HG02938 (cell line): Measurements from ENCODE around the gene EXOSC10.
A peak's percentile ranks its signal among the peaks of the same experiment; 100 is the strongest.

Experiments used
- ATAC-seq: cut with Tn5 transposase; IDR thresholded peaks from one replicate; pipeline ENCODE4 v1.9.1; 2021; ENCODE audit warnings: mild to moderate bottlenecking, moderate library complexity; ENCODE audit not compliant: unreplicated experiment

The EXOSC10 gene

DNA sequence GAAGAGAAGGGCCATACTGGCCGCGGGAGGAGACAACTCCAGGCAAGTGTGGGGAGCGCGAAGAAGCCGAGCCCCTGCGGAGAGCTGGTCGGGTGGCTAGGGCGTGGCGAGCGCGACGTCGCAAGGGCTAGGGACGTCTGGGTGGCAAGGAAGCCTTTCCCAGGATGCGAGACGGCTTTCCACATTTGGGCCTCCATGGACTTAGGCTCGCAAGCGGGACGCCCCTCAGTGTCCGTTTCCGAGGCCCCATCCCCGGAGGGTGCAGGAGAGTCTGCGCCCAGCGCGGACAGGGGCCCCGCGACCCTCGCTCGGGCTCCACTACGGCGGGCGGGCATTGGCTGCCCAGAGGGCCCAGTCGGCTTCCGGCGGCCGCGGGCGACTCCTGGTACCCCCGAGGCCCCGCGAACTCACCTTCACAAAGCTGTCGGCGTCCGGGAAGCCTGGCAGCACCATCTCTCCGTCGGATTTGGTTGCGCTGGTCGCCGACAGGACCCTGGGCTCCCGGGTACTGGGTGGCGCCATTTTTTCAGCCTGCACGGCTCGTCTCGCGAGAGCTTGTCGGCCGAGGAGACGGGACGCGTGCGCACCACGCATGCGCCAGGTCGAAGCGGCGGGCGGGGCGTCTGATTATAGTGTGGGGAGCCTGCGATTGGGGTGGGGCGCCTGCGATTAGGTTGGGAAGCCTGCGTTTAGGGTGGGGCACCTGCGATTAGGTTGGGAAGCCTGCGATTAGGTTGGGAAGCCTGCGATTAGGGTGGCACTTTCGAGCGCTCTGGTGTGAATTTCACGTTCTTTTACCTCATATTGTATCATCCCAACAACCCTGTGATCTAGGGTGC, at the start of gene EXOSC10:
Gene EXOSC10 (minus strand): TSS at position 560 of the 839 bp plus-strand sequence. CDS start 38 bp downstream, at position 522.
- peak; percentile 86 for ATAC-seq

DNA sequence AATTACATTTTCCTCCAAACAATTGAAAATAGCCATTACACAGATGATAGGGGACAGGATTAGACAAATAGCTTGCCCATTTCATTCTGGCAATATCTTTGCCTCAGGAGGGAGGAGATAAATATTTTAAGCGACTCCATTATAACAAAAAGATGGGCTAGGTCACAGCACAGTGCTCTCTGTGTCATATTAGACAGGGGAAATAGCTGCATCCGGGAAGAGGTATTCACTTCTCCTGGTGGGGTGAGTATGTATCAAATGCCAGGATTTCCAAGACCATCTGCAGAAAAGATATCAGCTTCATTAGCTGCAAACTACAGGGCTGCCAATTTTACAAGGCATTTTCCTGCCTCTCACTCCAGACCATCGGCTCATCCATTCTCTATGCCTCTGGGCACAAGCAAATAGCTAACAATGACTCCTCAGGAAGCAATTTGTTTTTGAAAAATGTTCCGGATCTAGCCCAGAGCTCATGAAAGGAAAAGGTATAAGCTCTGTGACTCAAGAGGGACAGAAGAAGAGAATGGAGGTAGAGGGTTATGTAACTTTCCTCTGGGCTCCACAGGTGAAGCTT, 47.6 kb upstream of the EXOSC10 start:
- no peak for ATAC-seq

DNA sequence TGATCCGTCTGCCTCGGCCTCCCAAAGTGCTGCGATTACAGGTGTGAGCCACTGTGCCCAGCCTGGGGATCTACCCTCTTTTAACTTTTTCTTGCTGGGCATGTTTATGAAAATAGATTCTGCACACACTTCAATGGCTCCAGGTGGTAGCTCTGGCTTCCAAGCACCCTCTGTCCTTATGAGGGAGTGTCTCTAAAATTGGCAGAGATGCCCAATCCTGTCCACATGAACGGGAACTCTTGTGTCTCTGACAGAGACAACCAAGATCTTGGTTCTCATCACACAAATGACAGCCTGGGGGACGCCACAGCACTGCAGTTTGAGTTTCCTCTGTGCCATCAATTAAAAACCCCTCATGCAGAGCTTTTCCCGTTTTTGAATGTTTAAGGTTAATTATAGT, 46.1 kb upstream of the EXOSC10 start:
- ATAC-seq: no peak

DNA sequence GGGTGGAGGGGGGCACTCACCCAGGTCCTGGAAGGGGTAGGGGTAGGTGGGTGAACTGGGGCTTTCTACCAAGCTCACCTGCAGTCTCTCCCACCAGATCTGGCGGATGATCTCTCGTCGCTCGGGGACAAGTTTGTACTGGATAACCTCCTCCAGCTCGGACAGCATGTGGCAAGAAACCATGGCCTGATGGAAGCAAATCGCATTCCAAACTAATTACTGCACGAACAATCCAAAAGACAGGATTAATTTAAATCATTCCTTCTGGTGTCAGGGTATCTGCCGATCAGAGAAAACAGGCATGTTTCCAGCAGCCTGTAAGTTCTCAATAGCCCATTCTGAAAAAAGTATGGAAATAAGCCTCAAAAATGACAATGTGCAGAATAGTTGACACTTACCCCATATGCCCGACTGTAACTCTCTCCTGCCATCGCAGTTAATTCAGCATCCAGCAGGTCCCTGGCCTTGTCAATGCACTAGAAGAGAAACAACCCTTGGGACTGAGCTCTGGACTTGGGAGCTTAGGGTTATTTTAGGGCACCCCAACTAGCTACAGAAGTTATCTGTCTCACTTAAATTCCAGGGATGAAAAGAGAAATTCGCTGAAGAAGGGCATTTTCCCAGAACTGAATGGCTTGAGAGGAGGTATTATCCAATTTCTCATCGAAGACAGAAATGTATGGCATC, 45.0 kb upstream of the EXOSC10 start:
- ATAC-seq: no peak

DNA sequence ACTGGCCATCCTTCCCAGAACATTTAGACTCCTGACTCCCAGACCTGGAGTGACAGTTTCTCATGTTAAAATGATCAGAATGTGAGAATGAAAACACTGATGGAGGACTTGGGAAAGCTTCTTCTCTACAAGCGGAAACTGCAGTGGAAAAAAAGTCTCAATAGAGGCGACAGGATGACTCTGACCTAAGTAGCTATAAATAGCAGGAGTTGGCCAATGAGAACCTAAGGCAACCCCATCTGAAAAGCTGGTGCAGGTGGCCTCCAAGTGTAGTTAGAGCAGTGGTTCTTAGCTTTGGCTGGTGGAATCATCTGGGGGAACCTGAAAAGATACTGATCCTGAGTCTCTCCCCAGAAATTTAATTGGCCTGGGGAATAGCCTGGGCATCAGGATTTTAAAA, 44.2 kb upstream of the EXOSC10 start:
- no peak for ATAC-seq

DNA sequence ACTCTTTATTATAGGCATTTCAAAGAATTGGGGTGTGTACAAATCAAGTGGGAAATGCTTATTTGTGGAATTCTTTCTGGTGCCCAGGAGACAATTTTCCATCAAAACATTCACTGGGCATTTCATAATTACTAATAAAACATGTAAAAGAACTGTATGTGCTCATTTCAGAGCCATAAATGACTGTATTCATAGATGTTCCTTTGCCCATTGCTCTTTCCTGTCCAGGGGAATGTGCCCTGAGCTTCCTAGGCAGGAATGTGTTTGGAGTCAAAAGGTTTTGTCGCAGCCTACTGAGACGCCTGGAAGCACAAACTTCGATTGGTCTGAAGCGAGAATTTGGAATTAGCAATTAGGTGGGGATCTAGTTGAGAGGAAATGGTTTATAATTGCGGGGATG, 43.7 kb upstream of the EXOSC10 start:
- ATAC-seq: no peak

DNA sequence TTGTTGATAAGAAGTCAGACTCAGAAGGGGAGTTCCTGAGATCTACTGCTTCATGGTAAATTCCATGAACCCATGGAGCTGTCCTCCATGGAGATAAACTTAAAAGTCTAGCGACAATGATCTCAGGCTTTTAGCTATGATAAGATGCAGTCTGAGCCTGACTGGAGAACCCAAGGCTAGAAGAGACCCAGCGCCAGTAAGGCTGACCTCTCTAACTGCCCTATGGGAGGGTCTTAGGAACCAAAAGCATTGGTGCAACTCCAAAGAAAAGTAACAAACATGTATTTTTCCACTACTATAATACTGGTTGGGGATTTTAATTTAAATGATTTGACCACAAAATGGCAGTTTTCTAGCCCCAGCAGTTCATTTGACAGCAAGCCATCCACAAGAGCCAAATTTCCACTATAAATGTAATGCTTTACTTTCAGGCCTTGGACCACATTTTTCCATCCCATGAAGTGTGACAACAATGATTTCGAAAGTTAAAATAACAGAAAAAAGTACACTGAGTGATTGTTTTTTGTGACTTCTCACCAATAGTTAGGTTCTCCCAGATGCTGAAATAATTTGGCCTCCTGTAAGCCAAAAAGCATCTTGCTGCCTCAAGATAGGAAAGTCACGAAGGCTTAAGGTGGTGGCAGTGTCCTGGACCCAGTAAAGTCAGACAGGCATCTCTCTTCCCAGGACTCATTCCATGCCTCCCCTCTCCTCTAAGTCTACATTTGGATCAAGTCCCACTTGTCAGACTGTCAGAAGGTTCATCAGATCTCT, 43.1 kb upstream of the EXOSC10 start:
- ATAC-seq: no peak

DNA sequence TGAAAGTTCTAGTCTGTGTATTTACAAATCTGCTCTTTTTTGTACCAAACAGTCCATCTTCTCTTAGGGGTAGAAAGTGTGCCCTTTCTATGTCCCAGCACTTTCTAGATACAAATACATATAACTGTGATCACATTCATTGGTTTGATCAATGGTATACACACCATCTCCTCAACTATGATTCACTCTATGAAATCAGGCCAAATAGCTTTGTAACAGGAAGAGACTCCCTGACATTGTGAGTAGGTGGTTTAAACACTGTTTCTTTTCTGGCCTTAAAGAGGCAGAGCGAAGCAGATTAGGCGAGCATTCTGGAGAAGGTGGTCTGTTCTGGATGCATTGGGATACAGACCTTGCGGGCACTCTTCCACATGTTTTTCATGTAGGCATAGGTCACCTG, 39.3 kb upstream of the EXOSC10 start:
- ATAC-seq: no peak

DNA sequence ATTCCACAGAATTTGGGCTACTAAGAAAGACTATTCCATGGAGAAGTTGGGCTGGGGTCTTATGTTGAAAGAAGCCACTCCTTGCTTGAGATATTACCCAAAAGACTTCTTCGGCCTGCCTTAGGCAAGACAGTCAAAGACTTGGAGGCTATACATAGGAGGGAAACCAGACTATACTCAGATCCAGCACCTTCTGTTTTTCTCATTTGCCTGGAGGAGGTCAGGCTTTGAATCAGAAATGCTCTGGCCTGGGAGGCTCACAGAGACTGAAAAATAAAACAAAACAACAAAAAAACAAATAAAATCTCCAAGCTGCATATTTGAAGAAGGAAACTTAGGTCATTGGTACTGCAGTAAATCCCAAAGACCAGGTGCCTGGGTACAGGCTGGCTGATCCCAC, 38.4 kb upstream of the EXOSC10 start:
- ATAC-seq: no peak

DNA sequence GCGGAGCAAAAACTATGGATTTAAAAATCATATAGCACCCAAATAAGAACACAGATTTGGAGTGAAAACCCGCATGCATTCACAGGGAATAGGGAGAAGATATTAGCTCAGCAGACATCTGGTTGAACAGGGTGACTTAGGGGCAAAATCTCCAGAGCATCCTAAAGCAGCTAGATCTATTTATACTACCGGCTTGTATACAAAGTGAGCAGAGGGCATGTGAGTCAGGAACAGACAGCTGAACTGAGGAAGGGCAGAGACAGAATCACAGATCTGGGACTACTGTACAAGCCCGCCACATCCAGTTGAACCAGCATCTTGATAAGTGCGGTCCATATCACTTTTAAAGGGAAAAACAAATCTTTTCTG, 35.2 kb upstream of the EXOSC10 start:
- ATAC-seq: no peak

DNA sequence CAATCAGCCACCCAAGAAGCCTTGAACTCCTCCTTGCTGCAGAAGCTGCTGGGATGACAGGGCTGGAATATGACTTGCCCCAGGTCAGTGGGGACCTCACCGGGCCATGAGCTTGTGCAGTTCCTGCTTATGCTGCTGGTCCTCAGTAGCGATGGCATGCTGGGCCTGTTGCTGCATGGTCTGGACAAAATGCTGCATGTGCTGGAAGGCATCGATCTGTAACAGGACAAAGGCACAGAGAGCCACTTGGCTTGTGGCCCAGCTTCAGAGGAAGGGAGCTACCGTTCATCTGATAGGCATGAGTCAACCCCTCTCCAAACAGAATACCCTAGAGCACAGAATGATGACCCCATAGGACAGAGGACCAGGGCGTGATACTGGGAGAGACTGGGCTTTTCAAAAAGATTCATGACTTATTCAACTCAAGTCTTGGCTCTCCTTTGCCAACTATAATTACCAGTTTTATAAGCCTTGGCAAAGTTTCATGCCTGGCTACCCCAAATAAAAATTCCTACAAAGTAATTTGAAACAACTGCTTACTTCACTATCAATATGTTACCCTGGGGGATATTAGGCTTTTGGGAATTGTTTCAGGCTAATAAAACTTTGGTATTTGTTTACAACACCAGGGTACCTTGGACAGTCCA, 34.7 kb upstream of the EXOSC10 start:
- no peak for ATAC-seq

DNA sequence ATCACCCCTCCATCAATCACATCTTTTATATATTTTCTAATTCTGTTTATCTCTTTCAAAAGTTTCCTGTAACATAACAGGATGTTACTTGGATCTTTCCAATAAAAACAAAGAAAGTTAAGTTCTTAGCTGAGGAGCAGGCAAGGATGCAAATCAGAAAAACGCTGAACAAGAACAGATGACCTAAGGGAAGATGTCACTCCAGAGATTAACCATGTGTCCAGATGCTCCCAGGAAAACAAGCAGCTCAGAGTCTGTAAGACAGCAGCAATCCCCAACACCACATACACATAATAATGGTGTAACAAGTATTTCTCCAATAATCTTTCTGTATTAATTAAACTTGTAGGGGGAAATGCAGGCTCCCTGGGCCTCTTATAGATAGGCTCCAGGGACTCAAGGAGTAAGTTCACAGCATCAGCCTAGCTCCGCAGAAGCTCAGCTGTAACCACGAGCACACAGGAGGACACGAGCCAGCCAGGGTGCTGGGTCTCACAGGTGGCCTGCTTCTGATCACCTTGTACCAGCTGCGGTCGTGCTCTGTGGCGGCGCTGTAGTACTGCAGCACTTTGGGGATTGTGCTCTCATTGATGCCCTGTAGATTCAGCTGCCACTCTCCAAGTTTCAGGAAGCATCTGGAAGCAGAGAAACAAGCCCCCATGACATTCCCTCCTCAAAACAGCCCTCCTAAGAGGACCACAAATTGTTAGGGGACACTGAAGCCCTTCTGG, 33.1 kb upstream of the EXOSC10 start:
- no peak for ATAC-seq

DNA sequence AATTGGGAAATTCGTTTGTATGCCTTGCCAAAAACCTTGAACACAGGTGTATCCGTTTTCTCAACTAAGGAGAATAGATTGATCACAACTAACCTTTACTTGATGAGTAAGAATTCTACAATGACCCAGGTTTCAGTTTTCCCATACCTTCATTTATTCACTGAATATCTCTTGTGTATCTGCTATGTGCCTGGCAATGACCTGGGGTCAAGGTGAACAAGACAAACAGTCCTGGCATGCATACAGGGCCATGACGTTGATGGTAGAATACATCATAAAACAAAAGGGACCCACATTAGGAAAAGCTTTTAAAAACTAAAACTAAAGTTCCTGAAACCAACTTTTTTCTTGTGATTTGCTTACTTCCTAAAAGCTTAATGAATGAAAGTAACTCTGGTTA, 32.1 kb upstream of the EXOSC10 start:
- no peak for ATAC-seq

DNA sequence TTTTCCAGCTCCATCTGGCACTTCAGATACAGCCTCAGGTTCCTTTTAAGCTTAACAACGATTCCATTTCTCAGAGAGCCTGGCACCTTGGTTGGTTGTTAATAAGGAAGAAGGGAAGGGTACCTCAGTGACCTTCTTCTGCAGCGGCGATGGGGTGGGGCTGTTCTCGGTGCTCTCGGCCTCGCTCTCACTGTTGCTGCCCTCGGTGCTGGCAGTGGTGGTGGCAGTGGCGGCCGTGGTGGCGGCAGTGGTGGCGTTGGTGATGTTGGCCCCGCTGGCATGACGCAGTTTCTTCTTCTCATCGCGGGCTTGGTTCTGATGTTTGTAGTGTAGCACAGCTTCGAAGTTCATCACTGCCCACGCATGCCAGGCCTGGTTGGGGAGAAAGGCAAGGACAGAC, 30.7 kb upstream of the EXOSC10 start:
- no peak for ATAC-seq

DNA sequence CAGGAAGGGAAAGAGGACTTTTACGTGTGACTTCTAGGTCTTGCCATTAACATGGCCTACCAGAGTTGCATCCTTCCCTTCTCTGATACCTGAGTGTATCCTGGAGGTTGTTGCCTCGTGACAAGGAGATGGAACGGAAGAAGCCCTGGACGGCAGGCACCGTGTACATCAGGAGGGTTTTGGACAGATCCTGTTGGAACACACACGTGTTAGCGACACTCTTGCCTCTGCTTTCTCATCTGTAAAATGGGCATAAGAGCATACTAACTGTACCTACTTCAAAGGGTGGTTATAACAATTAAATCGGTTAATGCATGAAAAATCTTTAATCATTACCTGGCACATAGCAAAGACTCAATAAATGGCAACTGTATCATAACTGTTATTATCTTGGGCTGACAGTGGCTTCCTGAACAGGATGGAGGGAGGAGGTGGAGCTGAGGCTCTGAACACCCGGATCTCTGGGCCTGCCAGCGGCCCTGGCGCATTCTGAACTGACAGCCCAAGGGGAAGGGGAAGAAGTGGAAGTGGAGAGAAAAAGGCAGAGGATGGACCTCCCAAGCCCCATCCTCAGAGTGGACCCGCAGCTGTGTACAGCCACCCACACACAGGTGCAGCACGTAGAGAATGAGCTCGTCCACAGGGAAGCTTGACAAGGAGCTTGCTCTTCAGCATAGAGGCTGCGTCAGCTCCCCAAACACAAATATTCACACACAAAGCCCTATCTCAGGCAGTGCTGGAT, 30.2 kb upstream of the EXOSC10 start:
- ATAC-seq: no peak

DNA sequence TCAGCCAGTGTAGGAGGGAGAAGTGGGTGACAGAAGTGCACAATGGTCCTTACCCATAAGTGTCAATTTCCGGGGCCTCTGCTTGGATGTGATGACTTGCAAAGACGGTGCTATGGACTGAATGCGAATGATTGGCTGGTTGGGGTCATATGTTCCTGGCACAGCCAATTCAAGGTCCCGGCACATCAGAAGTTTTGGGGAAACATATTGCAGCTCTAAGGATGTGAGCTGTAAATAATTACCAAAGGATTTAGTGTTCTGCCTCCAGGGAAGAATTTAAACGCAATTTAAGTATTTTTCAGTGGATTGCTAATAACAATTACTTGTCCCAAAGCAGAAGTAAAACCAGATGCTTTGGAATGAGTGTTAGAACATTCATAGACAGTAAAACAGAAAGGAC, 26.9 kb upstream of the EXOSC10 start:
- ATAC-seq: no peak

DNA sequence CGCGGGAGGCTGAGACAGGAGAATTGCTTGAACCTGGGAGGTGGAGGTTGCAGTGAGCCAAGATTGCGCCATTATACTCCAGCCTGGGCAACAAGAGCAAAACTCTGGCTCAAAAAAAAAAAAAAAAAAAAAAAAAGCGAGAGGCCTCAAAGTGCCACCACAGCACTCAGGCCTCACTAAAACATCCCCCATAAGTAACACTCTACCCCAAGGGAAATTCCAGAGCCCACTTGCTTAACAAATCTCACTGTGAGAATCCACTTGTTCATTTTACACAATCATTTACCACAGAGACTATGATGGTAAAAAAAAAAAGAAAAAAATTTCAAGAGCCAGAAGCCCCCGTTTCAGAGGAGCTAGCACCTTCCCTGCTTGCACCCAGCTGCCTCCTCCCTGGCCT, 26.3 kb upstream of the EXOSC10 start:
- ATAC-seq: no peak

DNA sequence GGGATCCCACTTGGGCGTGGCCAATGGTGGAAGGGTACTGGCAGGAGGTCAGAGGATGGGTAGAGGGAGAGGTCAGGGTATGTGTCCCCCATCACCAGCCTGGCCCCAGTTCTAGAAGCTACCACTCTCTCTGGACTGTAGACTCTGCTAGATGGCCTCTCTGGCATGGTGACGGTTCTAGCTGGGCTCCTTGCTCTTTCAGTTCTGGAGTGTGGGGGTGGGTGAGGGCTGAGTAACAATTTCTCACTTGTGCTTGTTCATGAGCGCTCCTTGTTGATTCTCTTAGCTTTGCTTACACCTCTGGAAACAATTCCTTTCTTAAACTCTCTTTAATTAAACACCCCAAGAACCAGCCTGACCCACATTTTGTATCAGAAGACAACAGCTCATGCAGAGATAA, 25.3 kb upstream of the EXOSC10 start:
- ATAC-seq: no peak

DNA sequence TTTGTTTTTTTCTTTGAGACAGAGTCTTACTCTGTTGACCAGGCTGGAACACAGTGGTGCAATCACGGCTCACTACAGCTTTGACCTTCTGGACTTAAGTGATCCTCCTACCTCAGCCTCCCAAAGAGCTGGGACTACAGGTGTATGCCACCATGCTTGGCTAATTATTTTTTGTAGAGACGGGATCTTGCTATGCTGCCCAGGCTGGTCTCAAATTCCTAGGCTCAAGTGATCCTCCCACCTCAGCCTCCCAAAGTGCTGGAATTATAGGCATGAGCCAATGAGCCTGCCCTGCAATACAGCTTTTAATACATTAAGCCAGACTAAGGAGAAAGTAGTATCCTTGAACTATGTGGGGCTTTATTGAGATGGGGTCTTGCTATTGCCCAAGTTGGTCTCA, 16.6 kb upstream of the EXOSC10 start:
- no peak for ATAC-seq

DNA sequence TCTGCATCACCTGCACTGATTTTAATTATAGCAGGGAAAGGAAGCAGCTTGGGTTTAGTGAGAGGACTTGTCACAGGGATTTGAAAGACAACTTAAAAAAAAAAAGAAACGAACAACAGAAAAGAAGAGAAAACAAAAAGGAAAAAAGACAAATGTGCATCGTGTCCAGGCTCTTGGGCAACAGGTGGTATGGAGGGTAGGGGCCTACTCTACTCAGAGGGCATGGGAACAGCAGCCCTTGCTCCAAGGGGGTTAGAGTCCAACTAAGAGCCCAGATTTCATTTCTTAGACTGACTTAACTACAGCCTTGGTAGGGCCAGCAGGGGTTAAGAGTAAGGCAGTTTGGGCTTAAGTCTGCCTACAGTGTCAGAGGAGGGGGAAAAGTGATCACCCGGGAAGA, 15.3 kb upstream of the EXOSC10 start:
- no peak for ATAC-seq
